OCI-LY1 (cell line): ENCODE results near the gene RPS23.

Experiments
- H2AFZ ChIP-seq: fragments of 200-600 bp; sonication (generic), shearing (Covaris generic); 2 replicates; pipeline ENCODE4 v1.6.0; 2014; ENCODE audit warnings: antibody characterized with exemption, mild to moderate bottlenecking, low read length
- H3F3A ChIP-seq: fragments of 200-600 bp; sonication (generic), shearing (Covaris generic); 2 replicates; pipeline ENCODE4 v1.6.0; 2014; ENCODE audit warnings: mild to moderate bottlenecking, antibody characterized with exemption, low read length, moderate library complexity; ENCODE audit not compliant: insufficient read depth
- H3K27ac ChIP-seq: fragments of 200-600 bp; sonication (generic); 2 replicates; pipeline ENCODE4 v1.5.1; 2014; ENCODE audit warnings: low read length, mixed run types, mild to moderate bottlenecking, low read depth; ENCODE audit not compliant: poor library complexity, severe bottlenecking
- H3K27me3 ChIP-seq: fragments of 200-600 bp; sonication (generic); 2 replicates; pipeline ENCODE4 v1.6.0; 2014; ENCODE audit warnings: antibody characterized with exemption, mild to moderate bottlenecking, low read length, moderate library complexity; ENCODE audit not compliant: insufficient read depth
- H3K36me3 ChIP-seq: fragments of 200-600 bp; sonication (generic); 2 replicates; pipeline ENCODE4 v1.6.1; 2014; ENCODE audit warnings: mild to moderate bottlenecking, antibody characterized with exemption, low read length, moderate library complexity, mixed read lengths; ENCODE audit not compliant: insufficient read depth
- H3K4me1 ChIP-seq: fragments of 200-600 bp; sonication (generic); 2 replicates; pipeline ENCODE4 v1.5.1; 2014; ENCODE audit warnings: mild to moderate bottlenecking, low read length, moderate library complexity; ENCODE audit not compliant: insufficient read depth, severe bottlenecking
- H3K4me2 ChIP-seq: fragments of 200-600 bp; sonication (generic), shearing (Covaris generic); 2 replicates; pipeline ENCODE4 v1.6.1; 2014; ENCODE audit warnings: low read length
- H3K4me3 ChIP-seq: fragments of 200-600 bp; sonication (generic); 2 replicates; pipeline ENCODE4 v1.5.1; 2014; ENCODE audit warnings: low read length, low read depth, mild to moderate bottlenecking, mixed read lengths; ENCODE audit not compliant: poor library complexity, severe bottlenecking
- H3K79me2 ChIP-seq: fragments of 200-600 bp; shearing (Covaris generic); 2 replicates; pipeline ENCODE4 v1.6.1; 2016; ENCODE audit warnings: mixed run types, low read length, mixed read lengths; ENCODE audit not compliant: insufficient read depth
- H3K9ac ChIP-seq: fragments of 200-600 bp; sonication (generic), shearing (Covaris generic); 2 replicates; pipeline ENCODE4 v1.6.1; 2014; ENCODE audit warnings: mild to moderate bottlenecking, low read length, mixed read lengths
- H3K9me2 ChIP-seq: fragments of 200-600 bp; sonication (generic), shearing (Covaris generic); 2 replicates; pipeline ENCODE4 v1.6.1; 2014; ENCODE audit warnings: low read depth, mild to moderate bottlenecking, low read length, mixed read lengths
- H3K9me3 ChIP-seq: fragments of 200-600 bp; shearing (Covaris generic); 2 replicates; pipeline ENCODE4 v1.6.1; 2014; ENCODE audit warnings: low read length, mixed read lengths
- H4K20me1 ChIP-seq: fragments of 200-600 bp; sonication (generic), shearing (Covaris generic); 2 replicates; pipeline ENCODE4 v1.6.0; 2016; ENCODE audit warnings: mild to moderate bottlenecking, low read length; ENCODE audit not compliant: insufficient read depth
- EZH2 ChIP-seq: fragments of 200-600 bp; sonication (generic), shearing (Covaris generic); IDR thresholded peaks from 2 replicates; pipeline ENCODE4 v1.8.0; 2017; ENCODE audit warnings: borderline replicate concordance, mixed run types, mild to moderate bottlenecking, antibody characterized with exemption, low read length, moderate library complexity, mixed read lengths
- TF ChIP-seq, protein P1 (sequence below): fragments of 200-600 bp; sonication (generic), shearing (Covaris generic); IDR thresholded peaks from 2 replicates; pipeline ENCODE4 v1.5.1; 2017; ENCODE audit warnings: mild to moderate bottlenecking, antibody characterized with exemption, low read length, moderate library complexity, mixed read lengths

RPS23 gene

DNA sequence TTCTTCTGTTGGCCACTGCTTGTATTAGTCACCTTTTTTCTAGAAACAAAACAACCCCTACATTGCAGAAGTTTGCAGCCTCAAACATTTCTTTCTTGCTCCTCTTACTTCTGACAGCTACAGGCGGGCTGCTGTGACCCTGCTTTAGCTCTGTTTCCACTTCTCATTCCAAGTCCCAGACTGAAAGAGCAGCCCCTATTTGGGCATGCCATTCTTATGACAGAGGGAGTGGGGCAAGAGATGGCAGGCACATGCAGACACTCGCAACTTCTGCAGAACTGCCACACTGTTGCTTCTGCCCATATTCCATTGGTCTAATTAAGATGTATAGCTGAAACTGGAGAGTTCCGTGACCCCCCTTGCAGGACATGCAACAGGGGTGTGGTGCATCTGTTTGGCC, 19.6 kb upstream of the RPS23 start:
- Histone ChIP-seq H3F3A (no peaks in the 10 kb centered on the region), H3K4me2 (no peak overlapping the region), H3K36me3 (no peaks in the 10 kb centered on the region), H3K27ac (no peak overlapping the region), H3K79me2 (no peaks in the 10 kb centered on the region), H3K4me1 (no peaks in the 10 kb centered on the region), H3K9me2 (no peaks in the 10 kb centered on the region), H2AFZ (no peak overlapping the region), H3K9ac (no peak overlapping the region), H3K4me3 (no peak overlapping the region), H3K27me3 (no peaks in the 10 kb centered on the region), H4K20me1 (no peaks in the 10 kb centered on the region), H3K9me3 (no peaks in the 10 kb centered on the region)
- TF ChIP-seq, protein P1, sequence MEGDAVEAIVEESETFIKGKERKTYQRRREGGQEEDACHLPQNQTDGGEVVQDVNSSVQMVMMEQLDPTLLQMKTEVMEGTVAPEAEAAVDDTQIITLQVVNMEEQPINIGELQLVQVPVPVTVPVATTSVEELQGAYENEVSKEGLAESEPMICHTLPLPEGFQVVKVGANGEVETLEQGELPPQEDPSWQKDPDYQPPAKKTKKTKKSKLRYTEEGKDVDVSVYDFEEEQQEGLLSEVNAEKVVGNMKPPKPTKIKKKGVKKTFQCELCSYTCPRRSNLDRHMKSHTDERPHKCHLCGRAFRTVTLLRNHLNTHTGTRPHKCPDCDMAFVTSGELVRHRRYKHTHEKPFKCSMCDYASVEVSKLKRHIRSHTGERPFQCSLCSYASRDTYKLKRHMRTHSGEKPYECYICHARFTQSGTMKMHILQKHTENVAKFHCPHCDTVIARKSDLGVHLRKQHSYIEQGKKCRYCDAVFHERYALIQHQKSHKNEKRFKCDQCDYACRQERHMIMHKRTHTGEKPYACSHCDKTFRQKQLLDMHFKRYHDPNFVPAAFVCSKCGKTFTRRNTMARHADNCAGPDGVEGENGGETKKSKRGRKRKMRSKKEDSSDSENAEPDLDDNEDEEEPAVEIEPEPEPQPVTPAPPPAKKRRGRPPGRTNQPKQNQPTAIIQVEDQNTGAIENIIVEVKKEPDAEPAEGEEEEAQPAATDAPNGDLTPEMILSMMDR: no peak
- TF ChIP-seq EZH2: no peak

DNA sequence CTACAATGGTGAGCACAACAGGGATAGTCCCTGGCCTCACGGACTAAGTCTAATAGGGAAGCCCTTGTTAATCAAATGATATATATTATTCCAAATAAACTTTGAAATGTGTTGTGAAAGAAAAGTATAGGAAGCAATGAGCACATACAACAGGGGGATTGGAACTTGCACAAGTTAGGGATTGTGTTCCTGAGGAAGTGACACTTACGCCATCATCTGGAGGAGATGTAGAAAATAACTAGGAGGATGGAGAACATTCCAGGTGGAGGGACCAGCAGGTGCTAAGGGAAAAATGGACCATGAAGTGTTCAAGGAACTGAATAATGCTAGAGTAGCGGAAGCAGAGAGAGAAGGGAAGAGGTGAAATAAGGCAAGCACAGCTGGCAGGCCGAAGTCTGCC, 18.8 kb upstream of the RPS23 start:
- no peaks in the 10 kb centered on the region for H3F3A ChIP-seq
- H3K36me3 ChIP-seq: no peaks in the 10 kb centered on the region
- no peak overlapping the region for H3K9ac ChIP-seq
- no peak overlapping the region for H3K4me2 ChIP-seq
- H4K20me1 ChIP-seq: no peaks in the 10 kb centered on the region
- H3K27ac ChIP-seq: no peak overlapping the region
- no peak overlapping the region for H3K4me3 ChIP-seq
- no peak overlapping the region for H2AFZ ChIP-seq
- TF ChIP-seq EZH2: no peak
- TF ChIP-seq, protein P1: no peak
- no peaks in the 10 kb centered on the region for H3K79me2 ChIP-seq
- no peaks in the 10 kb centered on the region for H3K9me2 ChIP-seq
- no peaks in the 10 kb centered on the region for H3K9me3 ChIP-seq
- H3K27me3 ChIP-seq: no peaks in the 10 kb centered on the region
- no peaks in the 10 kb centered on the region for H3K4me1 ChIP-seq

- Histone ChIP-seq H3K79me2 (no peaks in the 10 kb centered on the region), H3K27me3 (no peaks in the 10 kb centered on the region), H3K4me2 (no peak overlapping the region), H2AFZ (no peak overlapping the region), H3K9me3 (no peaks in the 10 kb centered on the region), H3K9me2 (no peaks in the 10 kb centered on the region), H3K4me1 (no peaks in the 10 kb centered on the region), H4K20me1 (no peaks in the 10 kb centered on the region), H3K4me3 (no peak overlapping the region), H3K9ac (no peak overlapping the region), H3K36me3 (no peaks in the 10 kb centered on the region), H3F3A (no peaks in the 10 kb centered on the region), H3K27ac (no peak overlapping the region)
- TF ChIP-seq, protein P1: no peak
- no peak for TF ChIP-seq EZH2
Measured at GRCh38 chr5:82295959-82296531, 17.9 kb upstream of the RPS23 start.
